Lung (tissue), 12 donors: ENCODE results near the gene FBXO42. TPM values are rescaled to one million over a fixed set of nuclear protein-coding genes. Genes with fewer than 3 reads are reported as not detected.

Experiments
- ATAC-seq: fragments of 200-7000 bp; cut with Tn5 transposase; one replicate; pipeline ENCODE4 v1.9.1; 2020; ENCODE audit warnings: moderate number of reproducible peaks; ENCODE audit not compliant: insufficient read depth, low FRiP score
- DNase-seq, 3 donors: peaks; one replicate each; pipeline ENCODE4 v3.0.0-alpha.2; 2013 to 2017
- H3K27ac ChIP-seq, 2 donors: one replicate each; pipeline ENCODE4 v1.5.1; 2013; ENCODE audit warnings: mild to moderate bottlenecking in 2 of 2, moderate library complexity in 2 of 2, control low read depth in 1 of 2, inconsistent platforms in 1 of 2, low read depth in 1 of 2, low read length in 1 of 2
- H3K27me3 ChIP-seq, 3 donors: one replicate each; pipeline ENCODE4 v1.5.1; 2013; ENCODE audit warnings: low read length in 2 of 3; ENCODE audit not compliant: control insufficient read depth in 3 of 3, insufficient read depth in 3 of 3
- H3K36me3 ChIP-seq, 4 donors: one replicate each; pipeline ENCODE4 v1.5.1; 2013; ENCODE audit warnings: low read length in 4 of 4, mild to moderate bottlenecking in 1 of 4, moderate library complexity in 1 of 4; ENCODE audit not compliant: control insufficient read depth in 4 of 4, insufficient read depth in 4 of 4
- H3K4me1 ChIP-seq, 5 donors: one replicate each; pipeline ENCODE4 v1.5.1; 2013; ENCODE audit warnings: low read length in 5 of 5, mild to moderate bottlenecking in 2 of 5, moderate library complexity in 1 of 5; ENCODE audit not compliant: control insufficient read depth in 5 of 5, insufficient read depth in 5 of 5
- H3K4me3 ChIP-seq: one replicate; pipeline ENCODE4 v1.5.1; 2013; ENCODE audit warnings: mild to moderate bottlenecking, control low read depth, moderate library complexity
- H3K9ac ChIP-seq, 2 donors: one replicate each; pipeline ENCODE4 v1.5.1; 2013; ENCODE audit warnings: low read length in 2 of 2, control low read depth in 1 of 2; ENCODE audit not compliant: insufficient read depth in 1 of 2
- H3K9me3 ChIP-seq, 4 donors: one replicate each; pipeline ENCODE4 v1.5.1; 2013; ENCODE audit warnings: low read length in 3 of 4, mild to moderate bottlenecking in 1 of 4, moderate library complexity in 1 of 4; ENCODE audit not compliant: control insufficient read depth in 4 of 4, insufficient read depth in 3 of 4
- WGBS, 2 donors: extraction: QIAGEN DNeasy Blood & Tissue Kit; methylation state at CpG; one replicate each; pipeline ENCODE4 v1.1.7; 2013; 5-methylcytosine and 5-hydroxymethylcytosine counted together
- polyA plus RNA-seq, 2 donors: library from polyadenylated mRNA; stranded (reverse); fragments of 200-250 nt; gene quantifications; one replicate each; pipeline ENCODE4 v1.2.1, GENCODE V29; 2013
- total RNA-seq, 2 donors: library from RNA; depleted of rRNA in 1 of 2; stranded (reverse); fragments of >200 nt in 1 of 2; gene quantifications; one replicate each; pipeline ENCODE4 v1.2.1, GENCODE V29; 2014 to 2021
- TF ChIP-seq, protein P1 (sequence below): IDR thresholded peaks from 2 replicates; pipeline ENCODE4 v1.5.1; 2012; ENCODE audit warnings: mild to moderate bottlenecking; ENCODE audit errors: control extremely low read depth, extremely low read depth
- donor health status: control.
- donor health status: control.
- donor health status: Bipolar disorder and iron deficiency.
- donor health status: healthy.
- donor health status: DM: yes; HTN: yes; CAD: no.

The FBXO42 gene
- total and polyA plus RNA-seq, 4 donors = 7.3 to 28.6 (median 14.8) TPM

DNA sequence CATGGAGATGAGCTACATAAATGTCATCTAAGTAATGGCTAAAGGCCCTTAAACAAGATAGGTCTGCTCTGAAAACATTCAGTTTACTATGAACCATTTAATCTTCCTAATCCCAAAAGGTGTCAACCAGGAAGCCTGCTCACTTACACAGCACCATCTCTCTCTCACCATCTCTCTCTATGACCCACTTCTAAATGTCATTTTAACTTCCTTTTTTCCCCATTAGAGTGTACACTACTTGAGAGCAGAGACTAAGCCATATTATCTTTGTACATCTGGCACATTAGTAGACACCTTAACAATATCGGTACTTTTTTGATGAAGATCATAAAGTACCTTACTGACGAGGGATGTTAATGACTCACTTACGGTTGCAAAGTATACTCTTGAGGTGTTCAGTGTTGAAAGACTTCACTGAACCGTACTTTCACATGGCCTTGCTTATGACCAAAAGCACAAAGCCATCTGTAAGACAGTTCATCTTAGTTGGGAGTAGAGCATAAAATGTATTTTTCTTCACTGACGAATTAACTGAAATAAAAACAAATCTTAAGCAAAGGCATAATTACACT is 25.4 kb downstream of the FBXO42 start:
- ATAC-seq (peak; percentile 44), DNase-seq (no peak)
- Histone ChIP-seq H3K4me3 (no peak overlapping the region), H3K9me3 (no peaks in the 10 kb centered on the region), H3K4me1 (peaks cover 0 to 4% (median 0%) of the 10 kb centered on the region in 5 donors), H3K9ac (no peak overlapping the region), H3K27me3 (no peaks in the 10 kb centered on the region), H3K36me3 (no peaks in the 10 kb centered on the region), H3K27ac (no peak overlapping the region)
- TF ChIP-seq, protein P1, sequence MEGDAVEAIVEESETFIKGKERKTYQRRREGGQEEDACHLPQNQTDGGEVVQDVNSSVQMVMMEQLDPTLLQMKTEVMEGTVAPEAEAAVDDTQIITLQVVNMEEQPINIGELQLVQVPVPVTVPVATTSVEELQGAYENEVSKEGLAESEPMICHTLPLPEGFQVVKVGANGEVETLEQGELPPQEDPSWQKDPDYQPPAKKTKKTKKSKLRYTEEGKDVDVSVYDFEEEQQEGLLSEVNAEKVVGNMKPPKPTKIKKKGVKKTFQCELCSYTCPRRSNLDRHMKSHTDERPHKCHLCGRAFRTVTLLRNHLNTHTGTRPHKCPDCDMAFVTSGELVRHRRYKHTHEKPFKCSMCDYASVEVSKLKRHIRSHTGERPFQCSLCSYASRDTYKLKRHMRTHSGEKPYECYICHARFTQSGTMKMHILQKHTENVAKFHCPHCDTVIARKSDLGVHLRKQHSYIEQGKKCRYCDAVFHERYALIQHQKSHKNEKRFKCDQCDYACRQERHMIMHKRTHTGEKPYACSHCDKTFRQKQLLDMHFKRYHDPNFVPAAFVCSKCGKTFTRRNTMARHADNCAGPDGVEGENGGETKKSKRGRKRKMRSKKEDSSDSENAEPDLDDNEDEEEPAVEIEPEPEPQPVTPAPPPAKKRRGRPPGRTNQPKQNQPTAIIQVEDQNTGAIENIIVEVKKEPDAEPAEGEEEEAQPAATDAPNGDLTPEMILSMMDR = no peak
- WGBS, 2 donors = 75 to 87% methylated on average over 5 of the region's 5 CpGs

GRCh38 chr1:16324456-16324890 is 27.8 kb downstream of the FBXO42 start:
- Histone ChIP-seq H3K27ac (no peak overlapping the region), H3K4me1 (peaks cover 0 to 8% (median 2%) of the 10 kb centered on the region in 5 donors), H3K36me3 (peaks cover 0 to 1% (median 0%) of the 10 kb centered on the region in 4 donors), H3K9me3 (no peaks in the 10 kb centered on the region), H3K27me3 (no peaks in the 10 kb centered on the region), H3K4me3 (no peak overlapping the region), H3K9ac (no peak overlapping the region)
- TF ChIP-seq, protein P1 = no peak
- WGBS, 2 donors = 92 to 97% methylated on average over 6 of the region's 6 CpGs
- ATAC-seq (peak; percentile 83), DNase-seq (no peak)

- DNase-seq (no peak), ATAC-seq (no peak)
- H3K9me3 ChIP-seq = no peaks in the 10 kb centered on the region
- no peak overlapping the region for H3K4me3 ChIP-seq
- no peak overlapping the region for H3K9ac ChIP-seq
- H3K27me3 ChIP-seq = no peaks in the 10 kb centered on the region
- no peak overlapping the region for H3K27ac ChIP-seq
- TF ChIP-seq, protein P1 = no peak
- WGBS, 2 donors = 83 to 87% methylated on average over 4 of the region's 4 CpGs
- peaks cover 0 to 11% (median 2%) of the 10 kb centered on the region in 5 donors for H3K4me1 ChIP-seq
- peaks cover 0 to 1% (median 0%) of the 10 kb centered on the region in 4 donors for H3K36me3 ChIP-seq
Observed at GRCh38 chr1:16321176-16321867, 31.0 kb downstream of the FBXO42 start.
